ENCODE data around the gene SLAMF1.

GRCh38 chr1:160623227-160623633 lies 23.6 kb downstream of the SLAMF1 start:
- TF ChIP-seq GATA2 (IDR thresholded peaks at IDR 0.05; ENCODE audit: low read depth, low read length) (no peak), GATA3 (IDR thresholded peaks at IDR 0.05; ENCODE audit: low read depth, low read length) (no peak)
